Islet precursor cell (in vitro differentiated cells): ENCODE measurements around the gene HMX1.
A peak's percentile ranks its signal among the peaks of the same experiment; 100 is the strongest.

Experiments
- DNase-seq: peaks from one replicate; pipeline ENCODE4 v3.0.0-alpha.2; 2018

HMX1 gene

GRCh38 chr4:8854931-8855330 lies 16.7 kb downstream of the HMX1 start:
- peak; percentile 80 for DNase-seq

- DNase-seq = no peak
These were observed 17.6 kb downstream of the HMX1 start for GRCh38 chr4:8854016-8854415.

GRCh38 chr4:8853249-8853648 lies 18.4 kb downstream of the HMX1 start:
- DNase-seq = no peak

DNA sequence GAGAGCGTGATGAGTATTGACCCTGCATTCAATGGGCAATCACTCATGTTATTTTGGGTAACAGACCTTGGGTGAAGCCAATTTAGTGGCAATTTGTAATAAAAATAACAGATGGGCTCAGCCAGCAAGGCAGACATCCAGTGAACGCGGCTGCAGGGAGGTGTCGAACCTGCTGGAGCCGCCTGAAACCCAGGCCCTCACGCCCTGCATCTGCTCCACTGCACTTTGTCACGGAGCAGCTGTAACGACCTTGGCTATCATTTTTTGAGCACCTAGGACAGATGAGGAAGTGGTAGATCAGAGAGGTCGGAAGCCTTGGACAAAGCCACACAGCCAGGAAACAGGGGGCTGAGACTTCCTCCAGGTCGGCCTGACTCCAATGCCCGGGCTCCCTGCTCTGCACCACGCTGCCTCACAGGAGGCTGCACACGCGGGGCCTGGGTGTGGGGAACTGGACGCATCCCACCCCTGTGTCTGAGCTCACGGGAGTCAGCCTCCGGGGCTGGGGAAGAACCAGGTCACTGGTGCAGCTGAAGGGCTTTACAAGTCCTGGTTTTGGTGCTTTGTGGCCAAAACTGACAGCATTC lies 19.4 kb downstream of the HMX1 start:
- DNase-seq = no peak

DNA sequence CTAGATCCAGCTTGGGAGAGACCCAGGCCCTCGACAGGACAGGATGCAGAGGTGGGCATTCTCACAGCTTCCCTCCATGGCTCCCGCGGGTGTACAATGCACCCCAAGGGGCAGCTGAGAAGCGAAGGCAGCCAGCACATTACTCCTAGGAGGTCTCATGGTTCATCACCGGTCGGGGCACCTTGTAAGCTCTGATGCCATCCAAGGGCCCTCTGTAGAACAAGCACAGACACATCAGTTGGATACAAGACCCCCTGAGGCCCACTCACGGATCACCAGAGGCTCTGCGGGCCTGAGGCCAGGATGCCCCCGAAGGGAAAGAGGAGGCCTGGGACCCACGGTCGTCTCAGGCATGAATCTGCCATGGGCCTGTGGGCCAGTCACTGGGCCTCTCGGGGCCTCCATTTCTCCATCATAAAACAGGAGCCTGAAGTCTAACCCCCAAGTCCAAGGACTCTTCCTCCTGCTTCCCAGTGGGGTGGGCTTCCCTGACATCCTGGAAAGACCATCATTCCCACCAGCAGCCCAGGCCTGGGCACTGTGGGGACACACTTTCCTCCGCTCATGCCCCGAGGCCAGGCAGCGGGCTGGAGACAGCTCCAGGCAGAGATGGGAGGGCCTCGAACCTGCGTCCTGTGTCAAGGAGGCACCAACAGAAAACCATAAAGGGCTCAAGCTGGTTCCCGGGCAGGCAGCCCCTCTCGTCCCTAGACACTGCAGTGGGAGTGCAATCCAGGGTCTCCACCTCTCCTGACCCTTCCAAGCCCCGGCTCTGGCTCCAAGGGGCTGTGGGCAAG lies 20.1 kb downstream of the HMX1 start:
- no peak for DNase-seq

- DNase-seq = no peak
These were observed 20.8 kb downstream of the HMX1 start for GRCh38 chr4:8850830-8851188.

DNA sequence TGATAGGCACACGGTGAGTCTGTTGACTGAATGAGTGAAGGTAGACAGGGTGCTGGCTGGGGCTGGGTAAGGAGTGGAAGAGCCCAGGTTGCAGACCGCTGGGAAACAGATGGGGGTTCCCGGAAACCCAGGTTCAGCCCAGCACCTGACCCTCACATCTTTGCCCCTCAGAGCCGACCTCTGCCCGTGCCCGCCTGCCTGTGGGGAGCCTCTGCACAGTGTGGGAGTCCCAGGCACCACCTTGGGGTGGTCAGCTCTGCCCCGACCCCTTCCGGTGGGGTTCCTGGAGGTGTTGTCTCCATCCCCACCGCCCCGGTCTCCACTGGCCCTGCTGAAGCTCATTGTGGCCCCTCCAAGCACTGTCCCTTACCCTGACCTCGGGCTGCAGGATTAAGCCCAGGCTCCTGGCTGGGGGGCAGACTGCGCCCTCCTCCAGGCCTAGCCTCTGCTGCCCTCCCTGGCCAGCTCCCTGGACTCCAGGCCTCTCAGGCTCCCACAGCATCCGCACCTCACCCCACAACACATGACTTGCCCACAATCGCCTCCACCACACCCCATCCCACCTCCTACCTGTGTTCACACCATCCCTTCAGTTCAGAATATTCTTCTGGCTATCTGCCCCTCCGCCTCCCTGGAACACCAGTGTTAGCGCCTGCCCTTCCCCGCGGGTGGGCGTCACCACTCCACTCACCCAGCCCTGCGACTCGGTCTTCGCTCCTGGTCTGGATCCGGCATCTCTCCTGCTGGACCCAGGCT lies 21.4 kb downstream of the HMX1 start:
- peak; percentile 40 for DNase-seq

- DNase-seq = peak; percentile 32
These were observed 22.2 kb downstream of the HMX1 start for GRCh38 chr4:8849266-8850073.

GRCh38 chr4:8848507-8849265 lies 23.0 kb downstream of the HMX1 start:
- DNase-seq = peak; percentile 45

DNA sequence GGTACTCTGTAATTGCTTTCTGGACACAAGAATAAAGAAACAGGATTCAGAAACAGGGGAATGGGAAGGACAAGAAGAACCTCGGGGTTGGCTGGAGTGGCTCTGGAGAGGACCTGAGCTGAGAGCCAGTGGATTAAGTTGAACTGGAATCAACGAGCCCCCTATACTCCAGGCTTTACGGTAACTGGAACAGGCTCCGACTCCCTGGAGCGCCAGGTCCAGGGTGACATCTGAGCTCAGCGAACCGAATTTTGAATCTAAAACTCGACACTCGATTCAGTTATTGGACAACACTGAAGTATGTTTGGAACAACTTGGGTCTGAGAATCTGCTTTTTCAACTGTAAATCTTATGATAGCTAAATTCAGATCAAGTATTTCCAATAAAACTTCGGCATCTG lies 23.9 kb downstream of the HMX1 start:
- peak; percentile 60 for DNase-seq

DNA sequence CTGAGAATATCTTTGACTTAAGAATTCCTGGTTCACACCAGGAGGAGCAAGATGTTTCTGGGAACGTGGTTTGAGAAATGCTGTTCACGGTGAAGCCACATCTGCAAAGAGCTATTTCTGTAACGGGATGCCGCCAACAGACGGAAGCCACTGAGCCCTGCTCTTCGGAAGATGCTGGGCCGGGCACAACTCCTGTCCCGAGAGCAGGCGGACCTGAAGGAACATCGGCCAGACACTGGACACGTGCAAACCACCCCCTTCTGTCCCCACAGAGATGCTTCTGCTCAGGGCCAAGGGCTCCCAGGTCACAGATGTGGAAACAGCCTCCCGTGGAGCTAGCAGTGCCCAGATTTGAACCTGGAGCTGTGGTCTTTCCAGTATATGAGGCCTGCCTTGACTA lies 24.3 kb downstream of the HMX1 start:
- DNase-seq = peak; percentile 35

- DNase-seq = peak; percentile 51
These were observed 24.8 kb downstream of the HMX1 start for GRCh38 chr4:8846826-8847225.

DNA sequence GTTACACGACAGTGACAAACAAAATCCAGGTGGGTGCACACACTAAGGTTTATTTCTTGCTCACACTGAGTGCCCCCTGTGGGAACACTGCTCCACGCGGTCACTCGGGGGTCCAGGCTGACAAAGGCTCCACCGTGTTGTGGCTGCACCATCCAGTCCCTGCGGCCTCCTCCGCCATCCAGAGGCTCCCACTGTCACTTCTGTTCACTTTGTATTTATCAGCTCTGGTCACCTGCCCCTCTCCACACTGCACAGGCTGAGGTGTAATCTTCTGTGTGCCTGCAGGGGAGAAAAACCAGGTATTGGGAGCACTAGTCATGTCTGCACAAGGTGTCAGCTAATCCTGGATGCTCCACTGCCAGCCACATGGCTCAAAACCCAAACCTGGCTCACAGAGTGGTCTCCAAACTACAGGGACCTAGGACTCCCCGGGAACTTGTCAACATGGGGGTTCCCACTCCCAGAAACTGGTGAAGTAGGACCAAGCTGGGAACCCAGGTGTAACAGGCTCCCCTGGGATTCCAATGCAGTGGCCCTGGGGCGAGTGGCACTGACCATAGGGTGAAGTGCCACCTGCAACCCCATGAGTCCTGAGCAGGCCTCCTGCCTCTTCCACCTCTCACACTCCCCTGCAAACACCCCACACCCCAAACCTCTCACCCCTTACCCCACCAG lies 25.5 kb downstream of the HMX1 start:
- peak; percentile 64 for DNase-seq

DNA sequence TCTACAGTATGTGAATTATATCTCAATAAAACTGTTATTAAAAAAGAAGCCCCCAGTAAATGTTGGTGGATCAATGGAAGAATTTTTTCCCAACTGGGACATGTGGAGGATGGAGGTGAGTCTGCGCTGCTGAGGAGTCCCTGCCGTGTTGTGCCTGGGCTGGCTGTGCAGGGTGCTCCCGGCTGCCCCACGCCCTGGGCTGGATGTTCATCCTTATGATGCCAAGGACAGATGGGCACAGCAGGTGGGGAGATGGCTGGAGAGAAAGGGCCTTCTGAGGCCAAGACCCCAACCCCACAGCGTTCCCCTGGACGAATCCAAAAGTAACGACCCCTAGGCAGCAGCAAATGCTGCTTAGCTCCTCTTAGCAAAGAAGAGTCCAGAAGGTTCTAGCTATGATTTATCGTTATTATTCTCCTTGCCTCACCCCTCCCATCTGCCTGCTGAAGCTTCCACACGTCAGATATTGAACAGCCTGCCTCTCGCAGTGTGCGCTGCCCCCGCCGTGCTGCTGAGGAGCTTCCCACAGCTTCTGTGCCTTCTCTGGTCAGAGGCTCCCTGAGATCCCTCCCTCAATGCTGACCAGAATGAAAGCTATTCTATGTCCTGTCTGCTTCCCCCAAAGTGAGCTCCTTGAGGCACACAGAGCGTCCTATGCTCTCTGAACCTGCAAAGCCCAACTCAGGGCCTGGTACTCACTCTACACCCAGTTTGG lies 26.5 kb downstream of the HMX1 start:
- peak; percentile 42 for DNase-seq

- no peak for DNase-seq
These were observed 28.0 kb downstream of the HMX1 start for GRCh38 chr4:8843597-8843996.

DNA sequence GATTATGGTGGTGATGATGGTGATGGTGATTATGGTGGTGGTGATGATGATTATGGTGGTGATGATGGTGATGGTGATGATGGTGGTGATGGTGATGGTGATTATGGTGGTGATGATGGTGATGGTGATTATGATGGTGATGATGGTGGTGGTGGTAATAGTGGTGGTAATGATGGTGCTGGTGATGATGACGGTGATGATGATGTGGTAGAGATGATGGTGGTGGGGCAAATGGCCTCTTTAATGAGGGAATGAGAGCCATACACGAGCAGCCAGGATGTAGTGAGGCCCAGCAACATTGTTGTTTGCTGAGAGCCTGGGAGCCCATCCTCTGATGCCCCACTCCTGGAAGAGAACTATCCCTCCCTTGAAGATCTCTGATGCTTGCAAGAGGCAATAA lies 29.0 kb downstream of the HMX1 start:
- no peak for DNase-seq

GRCh38 chr4:8841678-8842268 lies 29.9 kb downstream of the HMX1 start:
- DNase-seq = no peak

DNA sequence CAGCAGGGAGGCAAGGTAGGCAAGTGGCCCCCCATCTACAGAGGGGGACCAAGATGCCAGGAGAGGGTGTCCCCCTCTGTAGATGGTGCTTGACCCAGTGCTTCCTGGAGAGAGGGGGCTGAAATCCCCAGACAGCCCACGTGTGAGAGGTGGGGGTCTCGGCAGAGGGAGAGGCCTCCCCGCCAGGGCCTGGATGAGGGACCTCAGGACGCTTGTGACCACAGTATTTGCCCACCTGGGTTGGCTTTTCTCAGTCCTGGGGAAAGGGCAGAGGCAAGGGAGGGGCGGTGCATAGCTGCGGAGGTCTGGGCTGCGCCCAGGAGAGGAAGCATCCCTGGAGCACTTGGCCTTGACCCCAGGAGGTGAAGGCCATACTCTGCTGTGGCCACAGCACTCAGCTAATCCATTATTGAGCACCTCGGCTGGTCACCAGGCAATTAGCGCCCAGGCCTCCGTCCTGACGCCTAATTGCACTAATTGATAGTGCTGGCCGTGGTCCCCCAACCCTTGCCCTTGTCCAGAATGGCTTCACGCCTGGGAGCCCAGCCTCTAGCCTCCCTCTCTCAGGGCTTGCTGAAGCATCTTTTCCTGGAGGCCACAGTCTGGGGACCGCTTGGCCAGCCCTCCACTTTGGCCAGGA lies 30.7 kb downstream of the HMX1 start:
- peak; percentile 42 for DNase-seq

GRCh38 chr4:8840006-8840793 lies 31.4 kb downstream of the HMX1 start:
- peak; percentile 78 for DNase-seq
